Middle frontal gyrus (tissue), 1 donor: ENCODE measurements around the gene ROBO1.
"Not testable (repeated sequence)": the region's sequence is repeated elsewhere in the genome, so short reads cannot be mapped to it uniquely, and the experiment has no call there.

Source experiments
- DNase-seq: peaks from one replicate; pipeline ENCODE4 v3.0.0-alpha.2; 2015; ENCODE audit warnings: low spot score; ENCODE audit errors: extremely low spot score

Gene ROBO1

GRCh38 chr3:79767905-79768267 is at the start of gene ROBO1:
TSS of gene ROBO1 (minus strand) at chr3:79767998.
- no peak for DNase-seq

GRCh38 chr3:79817224-79817623 is 49.4 kb upstream of the ROBO1 start:
- DNase-seq, result no peak

DNA sequence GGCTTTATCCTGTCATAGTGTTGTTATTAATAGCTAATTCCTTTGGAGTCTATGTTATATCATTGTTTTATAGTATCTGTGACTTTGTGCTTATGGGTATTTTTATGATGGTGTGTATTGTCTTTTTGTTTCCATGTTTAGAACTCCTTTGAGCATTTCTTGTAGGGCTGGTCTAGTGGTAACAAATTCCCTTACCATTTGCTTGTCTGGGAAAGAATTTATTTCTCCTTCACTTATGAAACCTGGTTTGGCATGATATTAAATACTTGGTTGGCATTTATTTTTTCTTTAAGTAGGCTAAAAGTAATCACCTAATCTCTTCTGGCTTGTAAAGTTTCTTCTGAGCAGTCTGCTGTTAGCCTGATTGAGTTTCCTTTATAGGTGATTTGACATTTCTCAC is 47.7 kb upstream of the ROBO1 start:
- DNase-seq, result no peak

DNA sequence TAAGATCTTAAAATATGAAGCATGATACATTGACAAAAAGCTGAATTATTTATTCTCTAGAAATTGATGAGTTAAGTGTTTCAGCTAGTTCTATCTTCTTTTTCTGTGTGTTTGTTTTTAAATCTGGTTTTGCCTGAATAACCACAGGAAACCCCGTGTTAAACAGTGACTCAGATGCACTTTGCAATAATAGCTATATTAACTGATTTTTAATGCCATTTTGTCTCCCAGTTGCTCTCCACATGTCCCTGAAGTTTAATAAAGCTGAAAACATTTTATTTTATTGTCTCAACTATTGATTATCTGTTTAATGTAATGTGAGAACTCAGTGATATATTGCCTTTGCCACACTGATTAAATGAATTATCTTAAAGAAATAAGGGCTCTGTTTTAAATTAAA is 42.8 kb upstream of the ROBO1 start:
- no peak for DNase-seq

DNA sequence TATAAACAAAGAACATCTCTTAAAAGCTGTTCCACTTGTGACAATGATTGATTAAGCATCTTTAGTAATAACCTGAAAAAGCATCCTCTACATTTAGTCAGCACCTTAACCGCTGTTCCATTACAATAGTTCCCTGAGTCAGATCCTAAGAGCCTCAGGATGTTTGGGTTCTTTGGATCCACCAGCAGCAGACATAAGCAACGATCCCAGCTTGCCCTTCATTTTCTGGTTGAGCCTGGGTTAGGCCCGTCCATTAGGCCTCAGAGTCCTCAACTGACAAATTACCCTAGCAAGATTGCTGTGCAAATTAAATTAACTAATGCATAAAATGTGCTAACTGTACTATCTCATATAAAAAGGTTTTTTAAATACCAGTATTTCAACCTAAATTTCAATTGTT is 42.3 kb upstream of the ROBO1 start:
- no peak for DNase-seq

- DNase-seq, result no peak
Measured at GRCh38 chr3:79809106-79809505, 41.3 kb upstream of the ROBO1 start.

GRCh38 chr3:79808515-79808914 is 40.7 kb upstream of the ROBO1 start:
- DNase-seq, result no peak

GRCh38 chr3:79790177-79790576 is 22.4 kb upstream of the ROBO1 start:
- DNase-seq, result not testable (repeated sequence)

GRCh38 chr3:79773291-79773690 is 5.5 kb upstream of the ROBO1 start:
- no peak for DNase-seq

- no peak for DNase-seq
Measured at GRCh38 chr3:79769229-79769628, 1.4 kb upstream of the ROBO1 start.

DNA sequence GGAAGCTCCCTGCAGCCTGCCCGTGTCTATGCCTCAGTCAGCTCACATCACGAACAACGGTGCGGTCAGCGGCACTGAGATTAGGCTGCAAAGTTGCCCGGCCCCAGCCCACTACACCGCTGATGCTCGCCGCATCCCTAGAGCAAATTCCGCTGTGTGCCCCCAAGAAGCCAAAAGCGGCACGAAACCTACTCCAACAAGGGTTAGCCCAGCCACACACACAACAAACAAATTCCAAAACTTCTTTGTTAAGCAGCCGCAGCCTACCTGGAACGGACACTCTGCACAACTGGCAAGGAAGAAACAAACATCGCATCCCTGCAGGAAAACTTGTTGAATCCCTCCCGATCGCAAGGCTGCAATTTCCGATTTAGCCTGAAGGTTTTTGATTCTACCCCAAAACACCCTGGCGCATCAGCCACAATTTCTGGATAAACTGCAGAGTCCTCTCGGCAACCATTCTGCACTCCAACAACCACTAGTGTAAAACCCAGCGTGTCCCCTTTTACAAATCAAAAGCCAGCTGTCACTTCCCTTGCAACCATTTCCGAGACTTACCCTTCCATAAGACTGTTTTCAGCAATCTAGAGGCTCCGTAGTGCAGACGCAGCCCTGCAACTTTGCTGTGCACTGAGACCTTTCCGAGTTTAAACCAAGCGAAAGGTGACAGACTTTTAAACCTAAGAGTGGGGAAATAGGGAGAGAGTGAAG is 449 bp downstream of the ROBO1 start:
- DNase-seq, result no peak

- DNase-seq, result no peak
Measured at GRCh38 chr3:79766496-79767193, 1.2 kb downstream of the ROBO1 start.

DNA sequence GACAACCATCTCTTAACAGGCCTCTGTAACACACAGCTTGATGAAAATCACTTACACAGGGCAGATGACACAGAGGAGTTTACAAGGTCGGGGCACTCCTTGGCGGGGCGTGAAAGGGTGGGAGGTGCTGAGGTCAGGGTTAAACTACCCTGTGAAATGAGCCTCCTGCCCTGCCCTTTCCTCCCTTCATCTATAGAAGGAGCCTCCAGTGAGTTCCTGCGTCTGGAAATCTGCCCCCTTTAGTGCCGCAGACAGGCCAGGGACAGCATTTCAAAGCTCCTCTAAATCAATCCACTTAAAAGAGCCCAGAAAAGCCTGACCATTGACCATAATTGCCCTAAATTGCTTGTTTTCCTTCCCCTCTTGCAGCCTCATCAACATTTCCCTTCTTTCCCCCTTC is 1.9 kb downstream of the ROBO1 start:
- DNase-seq, result no peak

GRCh38 chr3:79761441-79761840 is 6.4 kb downstream of the ROBO1 start:
- DNase-seq, result no peak

- no peak for DNase-seq
Measured at GRCh38 chr3:79751703-79752102, 16.1 kb downstream of the ROBO1 start.

GRCh38 chr3:79737530-79737929 is 30.3 kb downstream of the ROBO1 start:
- DNase-seq, result no peak

DNA sequence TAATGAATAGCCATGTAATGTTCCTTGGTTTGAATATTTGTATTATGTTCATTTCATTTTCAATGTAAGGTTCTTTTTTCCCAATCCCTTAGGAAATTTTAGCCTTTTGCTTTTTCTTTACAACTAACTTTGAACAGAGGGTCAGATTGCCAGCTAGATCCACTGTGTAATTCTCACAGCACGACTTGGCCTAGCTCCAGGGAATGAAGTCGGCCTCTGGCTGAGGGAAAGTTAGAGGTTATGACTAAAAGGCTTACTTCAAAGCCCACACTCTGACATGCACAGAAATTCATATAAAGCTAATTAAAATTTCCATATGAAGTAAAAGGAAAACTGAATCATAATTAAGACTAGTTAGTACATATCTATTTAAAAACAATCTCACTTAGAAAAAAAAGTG is 38.7 kb downstream of the ROBO1 start:
- DNase-seq, result no peak

- DNase-seq, result no peak
Measured at GRCh38 chr3:79726786-79727185, 41.0 kb downstream of the ROBO1 start.

GRCh38 chr3:79724206-79724605 is 43.6 kb downstream of the ROBO1 start:
- no peak for DNase-seq

DNA sequence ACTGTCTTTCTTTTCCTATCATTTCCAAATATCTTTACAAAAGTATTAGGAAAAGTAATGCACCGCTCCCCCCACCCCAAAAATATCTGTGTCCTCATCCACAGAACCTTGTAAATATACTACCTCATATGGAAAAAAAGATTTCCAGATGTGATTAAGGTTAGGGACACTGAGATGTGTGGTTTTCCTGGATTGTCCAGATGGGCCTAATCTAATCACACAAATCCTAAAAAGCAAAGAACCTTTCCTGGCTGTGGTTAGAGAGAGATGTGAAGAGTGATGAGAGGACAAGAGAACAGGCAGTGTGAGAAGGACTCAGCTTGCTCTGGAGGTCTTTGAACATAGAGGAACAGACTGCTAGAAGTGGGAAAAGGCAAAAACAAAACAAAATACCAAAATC is 77.7 kb downstream of the ROBO1 start:
- no peak for DNase-seq

DNA sequence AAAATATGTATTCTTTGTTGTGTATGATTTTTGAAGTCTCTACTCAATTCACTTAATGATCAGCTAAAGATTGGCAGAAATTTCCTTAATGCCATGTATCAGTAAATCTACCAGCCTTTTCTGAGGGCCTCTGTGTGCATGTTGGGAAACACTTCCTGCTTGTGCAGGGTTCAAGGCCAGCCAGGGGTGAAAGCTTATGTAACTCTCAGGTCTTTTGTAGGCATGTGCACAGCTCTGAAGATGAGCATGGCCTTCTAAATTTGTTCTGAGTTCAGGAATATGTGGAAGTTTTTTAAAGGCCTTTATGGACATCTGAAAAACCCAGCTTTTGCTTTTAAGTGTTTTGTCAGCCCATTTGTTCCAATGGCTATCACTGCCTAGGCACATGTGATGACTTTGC is 82.7 kb downstream of the ROBO1 start:
- no peak for DNase-seq

GRCh38 chr3:79684041-79684440 is 83.8 kb downstream of the ROBO1 start:
- no peak for DNase-seq

DNA sequence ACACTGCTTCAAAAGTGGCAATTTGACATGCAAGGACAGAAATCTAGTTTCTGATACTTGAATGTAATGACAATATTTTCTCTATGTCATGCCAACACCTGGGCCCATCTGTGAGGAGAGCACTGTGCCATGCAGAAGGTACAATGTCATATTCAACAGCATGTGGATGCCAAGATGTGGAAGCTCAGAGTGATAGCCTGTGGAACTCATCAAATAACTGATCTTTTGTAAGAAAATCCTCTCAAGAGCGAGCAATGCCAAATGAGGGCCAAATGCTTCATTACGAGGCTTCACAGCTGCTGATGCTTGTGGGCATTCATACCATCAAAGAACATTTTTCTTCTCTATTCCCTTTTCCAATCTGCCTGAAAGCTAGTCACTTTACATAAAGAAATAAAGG is 95.1 kb downstream of the ROBO1 start:
- DNase-seq, result no peak
